HL-60/S4 treated with phorbol 12-myristate 13-acetate at 8.2 ng/mL for 4 days and 3 days (cell line): Measurements from ENCODE around the gene JCHAIN.
"Not testable (repeated sequence)": the region's sequence is repeated elsewhere in the genome, so short reads cannot be mapped to it uniquely, and the experiment has no call there.

Experiments used
- in situ Hi-C: fragments of 300-500 bp; cut with MboI; formaldehyde crosslinking; loops from 2 replicates; pipeline ENCODE4 v1.15.0; 2022; ENCODE audit warnings: low sequenced_read_pairs

JCHAIN gene

DNA sequence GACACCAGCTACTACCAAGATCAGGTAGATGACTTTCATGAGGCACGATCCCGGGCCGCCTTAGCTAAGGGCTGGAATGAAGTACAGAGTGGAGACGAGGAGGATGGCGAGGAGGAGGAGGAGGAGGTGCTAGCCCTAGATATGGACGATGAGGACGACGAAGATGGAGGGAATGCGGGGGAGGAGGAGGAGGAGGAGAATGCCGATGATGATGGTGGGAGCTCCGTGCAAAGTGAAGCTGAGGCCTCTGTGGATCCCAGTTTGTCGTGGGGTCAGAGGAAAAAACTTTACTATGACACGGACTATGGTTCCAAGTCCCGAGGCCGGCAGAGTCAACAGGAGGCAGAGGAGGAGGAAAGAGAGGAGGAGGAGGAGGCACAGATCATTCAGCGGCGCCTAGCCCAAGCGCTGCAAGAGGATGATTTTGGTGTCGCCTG is 22.5 kb upstream of the JCHAIN start:
- in situ Hi-C loops: no loop called here

DNA sequence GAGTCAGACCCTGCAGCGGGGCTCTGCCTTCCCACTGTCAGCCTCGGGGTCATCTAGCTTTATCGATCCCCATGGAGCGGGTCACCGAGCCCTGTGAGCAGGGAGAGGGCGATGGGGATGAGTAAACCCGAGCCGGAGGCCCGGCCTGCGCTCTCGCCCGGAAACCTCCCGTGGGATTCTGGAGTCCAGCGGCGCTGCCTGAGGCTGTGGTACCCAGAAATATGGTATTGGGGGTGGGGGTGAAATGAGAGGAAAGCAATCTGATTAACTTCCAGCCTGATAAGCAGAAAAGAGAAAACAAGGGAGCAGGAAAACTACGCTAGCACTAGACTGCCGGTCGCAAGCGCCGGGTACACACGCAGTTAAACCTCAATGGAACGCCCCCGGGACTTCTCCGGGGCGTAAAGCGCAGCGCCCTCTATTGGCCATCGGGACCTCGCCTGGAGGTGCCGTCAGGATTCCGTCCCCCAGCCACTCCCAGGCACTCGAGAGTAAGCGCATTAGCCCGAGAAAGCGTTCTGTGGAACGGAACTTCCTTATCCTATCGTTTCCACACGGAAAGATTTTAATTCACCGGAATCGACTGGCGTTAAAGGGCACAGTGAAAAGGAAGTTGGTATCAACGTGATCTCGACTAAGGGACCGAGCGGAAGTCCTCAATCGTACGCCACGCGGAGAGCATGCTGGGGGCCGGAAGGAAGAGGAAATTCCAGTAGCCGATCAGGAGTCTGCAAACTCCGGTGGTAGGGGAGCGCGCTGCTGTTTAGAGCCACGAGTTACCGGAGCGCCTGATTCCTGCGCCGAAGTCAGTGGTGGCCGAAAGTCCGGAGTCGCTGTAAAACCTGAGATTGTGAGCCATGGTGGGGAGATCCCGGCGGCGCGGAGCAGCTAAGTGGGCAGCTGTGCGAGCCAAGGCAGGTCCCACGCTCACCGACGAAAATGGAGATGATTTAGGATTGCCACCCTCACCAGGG is 21.8 kb upstream of the JCHAIN start, which contains the start of gene UTP3:
UTP3 (plus strand) TSS at position 712 of the 974 bp plus-strand sequence; CDS start at position 858, 146 bp downstream.
- in situ Hi-C loops: no loop called here

DNA sequence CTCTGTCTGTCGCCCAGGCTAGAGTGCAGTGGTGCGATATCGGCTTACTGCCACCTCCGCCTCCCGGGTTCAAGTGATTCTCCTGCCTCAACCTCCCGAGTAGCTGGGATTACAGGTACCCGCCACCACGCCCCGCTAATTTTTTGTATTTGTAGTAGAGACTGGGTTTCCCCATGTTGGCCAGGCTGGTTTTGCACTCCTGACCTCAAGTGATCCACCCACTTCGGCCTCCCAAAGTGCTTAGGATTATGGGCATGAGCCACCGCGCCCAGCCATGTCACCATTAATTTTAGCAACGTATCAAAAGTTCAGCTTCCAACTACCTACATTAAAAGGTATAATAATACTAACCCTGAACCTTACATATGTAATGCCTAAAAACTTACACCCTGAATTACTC is 21.1 kb upstream of the JCHAIN start:
- in situ Hi-C loops: no loop called here

DNA sequence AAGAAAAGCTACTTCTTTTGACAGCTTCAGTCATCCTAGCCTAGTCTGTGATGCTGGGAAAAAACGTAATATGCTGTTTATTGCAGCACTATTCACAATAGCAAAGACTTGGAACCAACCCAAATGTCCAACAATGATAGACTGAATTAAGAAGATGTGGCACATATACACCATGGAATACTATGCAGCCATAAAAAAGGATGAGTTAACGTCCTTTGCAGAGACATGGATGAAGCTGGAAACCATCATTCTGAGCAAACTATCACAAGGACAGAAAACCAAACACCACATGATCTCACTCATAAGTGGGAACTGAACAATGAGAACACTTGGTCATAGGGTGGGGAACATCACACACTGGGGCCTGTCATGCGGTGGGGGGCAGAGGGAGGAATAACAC is 15.8 kb upstream of the JCHAIN start:
- in situ Hi-C loops: not testable (repeated sequence)

DNA sequence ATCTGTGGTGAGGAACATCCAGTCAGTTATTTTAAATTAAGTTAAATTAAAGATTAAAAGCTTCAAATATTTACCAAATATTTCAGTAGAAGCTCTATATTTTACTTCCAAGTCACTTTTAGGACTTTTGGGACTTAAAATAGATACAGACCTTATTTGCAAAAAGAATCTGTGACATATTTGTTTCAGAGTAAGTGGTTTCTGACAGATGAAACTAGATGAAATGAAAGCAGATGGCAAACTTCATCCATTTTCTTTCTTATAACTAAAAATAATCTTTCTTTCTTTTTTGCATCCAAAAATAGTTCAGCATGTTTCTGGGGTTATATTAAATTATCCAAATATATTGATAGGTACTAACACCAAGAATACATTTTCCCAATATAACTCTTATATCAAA is 15.4 kb upstream of the JCHAIN start:
- in situ Hi-C loops: no loop called here

DNA sequence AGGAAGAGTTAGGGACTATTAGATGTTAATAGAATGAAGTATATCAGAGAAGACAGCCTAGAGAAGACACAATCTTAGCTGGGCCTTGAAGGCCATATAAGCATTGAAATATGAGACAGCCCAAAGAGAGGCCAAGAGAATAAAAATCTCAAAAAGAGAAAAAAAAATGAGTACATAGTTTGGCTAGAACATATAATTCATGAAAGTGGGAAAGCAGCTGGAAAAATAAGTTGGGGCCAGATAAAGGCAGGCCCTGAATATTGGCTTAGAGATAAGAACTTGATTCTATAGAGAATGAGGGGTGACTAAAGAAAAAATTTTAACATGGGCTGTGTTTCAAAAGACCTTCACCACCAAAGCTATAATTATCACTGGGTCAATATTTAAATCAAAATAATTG is 14.6 kb upstream of the JCHAIN start:
- in situ Hi-C loops: no loop called here

DNA sequence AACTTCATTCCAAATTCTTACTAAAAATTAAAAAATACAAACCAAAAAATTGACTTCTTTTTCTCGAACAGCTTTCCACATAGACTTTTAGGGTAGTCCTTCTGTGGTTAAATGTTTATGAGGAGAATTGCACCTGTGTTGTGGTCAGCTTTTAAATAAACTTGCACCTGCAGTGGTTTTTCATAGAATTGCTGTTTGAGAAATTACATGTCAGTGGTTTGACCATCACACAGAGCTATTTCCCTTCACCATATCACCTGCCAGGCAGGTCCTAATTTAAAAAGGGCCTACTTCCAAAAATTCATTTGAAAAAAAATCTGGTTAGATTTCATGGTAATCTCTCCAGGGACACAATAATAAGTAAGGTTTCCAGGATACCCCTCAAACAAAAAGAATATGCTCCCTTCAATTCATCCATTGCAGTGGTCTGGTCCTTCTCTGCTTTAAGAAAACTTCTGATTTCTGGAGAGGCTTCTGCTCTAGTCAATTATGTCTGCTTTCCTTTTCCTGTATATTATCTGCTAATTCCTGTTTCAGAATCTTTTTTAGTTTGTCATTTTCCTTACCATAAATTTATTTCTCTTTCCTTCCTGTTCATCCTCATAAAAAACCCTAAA is 12.2 kb upstream of the JCHAIN start:
- in situ Hi-C loops: no loop called here

DNA sequence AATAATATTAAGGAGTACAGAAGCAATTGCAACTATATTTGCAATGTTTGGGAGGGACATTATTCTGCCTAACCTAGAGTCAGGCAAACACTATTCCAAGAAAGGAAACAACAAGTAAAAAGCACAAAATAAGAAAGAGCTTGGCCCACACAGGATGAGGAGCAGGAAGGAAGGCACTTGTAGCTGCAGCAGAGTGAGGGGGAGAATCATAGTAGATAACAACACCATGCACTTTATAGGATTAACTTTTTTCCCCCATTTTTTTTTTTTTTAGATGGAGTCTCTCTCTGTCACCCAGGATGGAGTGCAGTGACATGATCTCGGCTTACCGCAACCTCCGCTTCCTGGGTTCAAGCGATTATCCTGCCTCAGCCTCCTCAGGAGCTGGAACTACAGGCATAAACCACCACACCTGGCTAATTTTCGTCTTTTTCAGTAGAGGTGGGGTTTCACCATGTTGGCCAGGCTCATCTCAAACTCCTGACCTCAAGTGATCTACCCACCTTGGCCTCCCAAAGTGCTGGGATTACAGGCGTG is 10.3 kb upstream of the JCHAIN start:
- in situ Hi-C loops: no loop called here

DNA sequence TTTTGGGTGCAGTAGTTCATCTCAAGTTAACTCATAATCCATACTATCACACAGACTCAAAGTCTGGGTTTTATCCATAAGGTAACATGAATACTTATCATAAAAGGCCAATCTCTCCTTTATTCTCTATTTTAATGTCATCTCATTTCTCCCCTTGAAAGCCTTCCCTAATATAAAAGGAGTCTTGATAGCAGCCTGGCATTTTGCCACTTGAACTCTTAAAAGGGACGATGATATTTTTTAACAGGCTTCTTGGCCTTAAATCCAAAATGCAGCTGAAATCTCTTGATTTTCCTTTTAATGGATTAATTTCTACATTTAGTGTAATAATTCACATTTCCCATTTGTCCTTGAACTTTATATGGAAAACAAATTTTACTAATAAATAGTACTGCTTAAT is 8.4 kb upstream of the JCHAIN start:
- in situ Hi-C loops: no loop called here

DNA sequence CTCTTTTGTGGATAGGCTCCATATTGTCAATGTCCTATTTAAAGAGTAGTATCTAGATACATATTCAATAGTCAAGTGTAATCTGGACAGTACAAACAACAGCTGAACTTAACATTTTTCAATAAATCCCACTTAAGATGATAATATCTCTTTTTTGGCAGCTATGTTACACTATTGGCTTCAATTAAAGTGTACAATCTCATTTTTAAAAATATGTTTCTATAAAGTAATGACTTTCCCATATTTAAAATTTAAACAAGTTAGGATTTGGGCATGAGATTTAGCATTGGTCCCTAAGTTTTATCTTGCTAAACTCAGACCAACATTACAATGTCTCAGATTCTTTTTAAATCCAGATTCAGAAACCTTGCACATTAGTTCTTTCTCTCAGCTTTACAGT is 7.9 kb upstream of the JCHAIN start:
- in situ Hi-C loops: no loop called here

DNA sequence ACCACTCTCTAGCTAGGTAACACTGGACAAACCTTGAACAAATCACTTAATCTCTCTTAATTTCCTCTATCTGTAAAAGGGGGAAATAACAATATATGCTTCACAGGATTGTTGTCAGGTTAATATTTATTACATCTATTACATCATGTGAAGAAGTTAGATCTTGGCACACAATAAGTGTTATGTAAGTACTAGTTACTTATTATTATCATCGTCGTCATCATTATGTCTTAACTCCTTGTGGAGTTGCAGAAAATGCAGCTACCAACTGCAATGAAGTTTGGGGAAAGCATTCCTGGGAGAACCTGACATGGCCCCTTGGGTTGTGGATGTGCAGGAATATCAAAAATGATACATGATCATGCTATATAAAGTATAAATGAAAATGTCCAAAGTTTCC is 4.8 kb upstream of the JCHAIN start:
- in situ Hi-C loops: no loop called here

DNA sequence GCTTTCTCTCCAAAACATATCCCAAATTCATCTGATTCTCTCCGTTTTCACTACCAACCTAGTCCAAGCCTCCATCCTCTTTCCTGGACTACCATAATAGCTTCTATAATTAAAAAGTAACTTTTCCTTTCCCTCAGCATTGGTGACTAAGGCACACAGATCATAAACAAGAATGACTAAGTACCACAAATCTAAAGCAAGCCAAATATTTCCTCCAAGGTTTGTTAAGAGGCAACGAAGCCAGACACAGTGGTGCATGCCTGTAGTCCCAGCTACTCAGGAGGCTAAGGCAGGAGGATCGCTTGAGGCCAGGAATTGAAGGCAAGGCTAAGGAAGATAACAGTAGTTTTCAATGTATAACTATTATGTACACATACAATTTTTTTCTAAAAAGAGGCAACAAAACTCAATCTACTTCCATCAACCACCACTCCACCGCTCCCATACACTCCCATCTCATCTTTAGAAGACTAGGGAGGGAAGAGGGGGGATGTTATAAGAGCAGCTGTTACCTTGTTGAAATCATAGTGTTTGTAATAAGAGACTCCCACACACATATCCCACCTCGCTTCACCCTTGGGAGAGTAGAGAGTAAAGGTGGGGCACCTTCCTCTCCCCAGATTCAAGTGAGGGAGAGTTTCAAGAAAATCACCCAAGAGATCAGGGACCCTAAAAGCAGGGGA is 4.2 kb upstream of the JCHAIN start:
- in situ Hi-C loops: no loop called here

DNA sequence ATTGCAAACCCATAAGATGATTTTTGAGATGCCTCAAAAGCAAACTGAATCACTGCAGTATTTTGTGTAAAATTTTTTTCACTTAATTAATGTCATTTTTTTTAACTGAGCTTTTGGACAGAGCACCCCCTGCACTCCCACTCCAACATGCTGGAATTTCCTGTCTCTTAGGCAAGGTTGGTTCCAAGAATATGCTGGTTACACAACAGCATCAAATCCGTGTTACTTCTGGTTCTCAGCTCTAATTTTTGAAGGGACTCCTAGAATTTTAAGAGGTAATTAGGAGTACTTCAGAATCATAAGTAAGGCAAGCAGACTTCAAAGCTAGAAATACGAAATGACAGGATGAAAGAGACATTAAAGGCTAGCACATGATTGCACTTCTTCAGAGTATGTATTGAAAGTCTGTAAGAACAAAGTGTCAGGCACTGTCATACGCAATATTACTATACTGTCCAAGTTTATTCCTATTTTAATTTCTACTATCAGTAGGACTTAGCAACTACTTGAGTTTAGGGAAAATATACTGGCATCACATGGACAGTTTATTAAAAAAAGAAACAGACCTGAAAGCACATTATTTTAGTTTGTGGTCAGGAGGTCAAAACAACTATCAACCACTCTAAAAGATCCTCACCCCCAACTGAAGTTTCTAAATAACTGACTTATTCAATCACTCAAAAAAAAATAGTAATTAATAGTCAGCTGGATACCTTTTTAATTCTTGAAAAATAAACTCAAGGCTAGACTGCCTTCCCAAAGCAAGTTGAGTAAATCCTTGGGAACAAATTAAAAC is 1.6 kb upstream of the JCHAIN start:
- in situ Hi-C loops: no loop called here

DNA sequence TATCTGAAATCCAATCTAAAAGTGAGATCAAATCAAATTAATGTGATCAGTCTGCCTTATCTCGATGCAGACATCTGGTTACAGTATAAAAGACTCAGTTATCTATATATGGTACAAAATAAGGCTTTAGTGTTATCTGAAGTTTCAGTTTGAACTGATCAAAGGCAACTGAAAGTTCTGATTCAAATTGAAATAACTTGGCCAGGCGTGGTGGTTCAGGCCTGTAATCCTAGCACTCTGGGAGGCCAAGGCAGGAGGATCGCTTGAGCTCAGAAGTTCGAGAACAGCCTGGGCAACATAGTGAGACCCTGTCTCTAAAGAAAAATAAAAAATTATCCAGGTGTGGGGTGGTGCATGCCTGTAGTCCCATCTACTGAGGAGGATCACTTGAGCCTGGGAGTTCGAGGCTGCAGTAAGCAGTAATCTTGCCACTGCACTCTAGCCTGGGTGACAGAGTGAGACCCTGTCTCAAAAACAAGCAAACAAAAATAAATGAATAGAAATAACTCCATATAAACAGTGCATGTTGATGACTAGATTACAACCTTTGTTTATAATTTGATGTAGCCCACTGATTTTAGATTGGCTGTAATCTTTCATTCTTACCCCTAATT is 4.9 kb downstream of the JCHAIN start:
- in situ Hi-C loops: not testable (repeated sequence)

DNA sequence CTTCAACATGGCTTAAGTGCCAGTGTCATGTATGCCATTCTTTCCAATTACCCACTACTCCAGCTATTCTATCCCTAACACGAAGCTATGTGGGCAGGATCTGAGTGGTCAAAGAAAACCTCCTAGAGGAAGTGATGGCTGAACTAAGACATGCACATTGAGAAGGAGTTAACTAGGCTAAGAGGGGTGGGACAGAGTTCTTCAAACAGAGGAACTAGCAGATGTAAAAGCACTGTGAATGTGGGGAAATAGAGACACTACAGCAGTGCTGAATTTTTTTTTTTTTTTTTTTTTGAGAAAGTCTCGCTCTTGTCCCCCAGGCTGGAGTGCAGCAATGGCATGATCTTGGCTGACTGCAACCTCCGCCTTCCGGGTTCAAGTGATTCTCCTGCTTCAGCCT is 6.2 kb downstream of the JCHAIN start:
- in situ Hi-C loops: no loop called here

DNA sequence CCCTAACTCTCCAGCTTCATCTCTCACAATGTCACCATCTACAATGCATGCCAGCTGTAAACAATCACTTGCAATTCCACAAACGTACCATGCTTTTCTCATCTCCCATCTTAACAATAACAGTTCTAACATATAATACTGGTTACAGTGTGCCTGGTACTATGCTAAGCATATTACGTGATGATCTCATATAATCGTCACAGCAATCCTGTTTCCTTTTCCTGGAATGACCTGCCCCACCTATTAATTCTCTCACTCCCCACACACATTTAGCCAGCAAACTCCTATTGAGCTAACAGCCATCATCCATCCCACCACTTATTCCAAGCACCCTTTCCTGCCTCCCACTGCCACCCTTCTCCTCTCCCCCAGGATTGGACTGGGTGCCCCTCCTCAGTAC is 7.9 kb downstream of the JCHAIN start:
- in situ Hi-C loops: no loop called here

DNA sequence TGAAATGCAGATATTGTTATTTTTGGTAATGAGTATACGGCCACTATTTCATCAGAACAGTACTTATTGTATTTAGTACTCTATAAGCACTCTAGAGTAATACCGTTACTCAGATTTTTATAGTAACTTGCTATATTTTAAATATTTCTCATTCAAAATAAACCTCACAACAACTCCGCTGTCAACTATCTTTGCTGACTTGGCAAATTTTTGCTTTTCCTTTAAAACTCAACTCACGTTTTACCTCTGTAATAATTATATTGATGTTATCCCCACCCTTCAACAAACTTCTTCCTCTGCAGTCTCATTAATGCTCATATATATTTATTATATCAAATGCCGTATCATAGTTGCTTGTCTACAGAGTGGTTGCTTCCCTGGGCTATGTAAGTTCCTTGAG is 9.0 kb downstream of the JCHAIN start:
- in situ Hi-C loops: no loop called here

DNA sequence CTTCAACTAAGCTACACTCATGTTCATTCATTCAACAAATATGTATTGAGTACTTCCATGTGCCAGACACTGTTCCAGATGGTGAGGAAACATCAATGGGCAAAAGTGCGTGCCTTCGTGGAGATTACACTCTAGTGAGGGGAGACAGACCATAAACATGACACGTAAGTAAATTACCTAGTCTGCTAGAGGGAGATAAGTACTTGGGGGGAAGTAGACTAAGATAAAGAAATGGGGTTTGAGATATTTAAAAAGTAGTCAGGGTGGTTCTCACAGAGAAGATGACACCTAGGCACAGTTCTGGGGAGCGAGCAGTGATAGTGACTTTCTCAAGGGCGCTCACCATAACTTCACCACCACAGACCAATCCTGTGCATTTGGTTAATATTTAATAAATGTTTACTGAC is 11.7 kb downstream of the JCHAIN start:
- in situ Hi-C loops: no loop called here

DNA sequence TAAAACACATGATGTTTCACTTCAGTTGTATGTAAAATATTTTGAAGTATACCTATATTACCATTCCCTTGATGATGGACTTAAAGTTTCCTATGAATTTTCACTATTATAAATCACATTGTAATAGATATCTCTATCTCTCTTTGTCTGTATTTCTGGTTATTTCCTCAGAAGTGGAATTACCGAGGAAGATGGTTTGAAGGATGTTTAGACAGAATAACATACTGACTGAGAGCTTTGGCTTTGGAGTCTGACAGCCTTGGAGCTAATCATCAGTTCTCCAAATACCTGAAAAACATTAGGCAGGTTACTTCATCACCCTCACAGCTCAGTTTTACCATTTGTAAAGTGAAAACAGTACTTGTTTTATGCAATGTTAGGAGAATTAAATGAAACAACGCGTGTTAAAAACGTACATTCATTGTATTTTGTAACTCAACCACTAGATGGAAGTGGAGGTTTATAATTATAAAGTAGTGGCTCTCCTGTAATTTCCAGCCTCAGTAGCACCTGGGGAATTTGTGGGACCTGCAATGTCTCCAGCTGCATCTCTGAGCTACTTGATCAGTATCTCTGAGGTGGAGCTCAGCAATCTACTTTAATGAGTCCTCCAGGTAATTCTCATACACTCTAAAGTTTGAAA is 14.3 kb downstream of the JCHAIN start:
- in situ Hi-C loops: no loop called here

DNA sequence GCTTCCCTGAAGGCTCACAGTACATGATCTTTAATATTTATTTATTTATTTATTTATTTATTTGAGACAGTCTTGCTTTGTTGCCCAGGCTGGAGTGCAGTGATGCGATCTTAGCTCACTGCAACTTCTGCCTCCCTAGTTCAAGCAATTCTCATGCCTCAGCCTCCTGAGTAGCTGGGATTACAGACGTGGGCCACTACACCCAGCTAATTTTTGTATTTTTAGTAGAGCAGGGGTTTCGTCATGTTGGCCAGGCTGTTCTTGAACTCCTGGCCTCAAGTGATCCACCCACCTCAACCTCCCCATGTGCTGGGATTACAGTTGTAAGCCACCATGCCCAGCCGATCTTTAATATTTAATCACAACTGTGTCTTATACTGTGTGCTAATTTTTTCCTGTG is 15.6 kb downstream of the JCHAIN start:
- in situ Hi-C loops: not testable (repeated sequence)
